ENCODE results near the gene NOL6. TPM values are rescaled to one million over a fixed set of nuclear protein-coding genes. Genes with fewer than 3 reads are reported as not detected.

Gene NOL6
- total and polyA plus RNA-seq, 2 of the 13 experiments (the other 11 are each of a cell fraction or from before 2014, with no cell fraction given) = 17.0 to 30.2 TPM

GRCh38 chr9:33425128-33425533 is 48.6 kb downstream of the NOL6 start (continued):
- TF ChIP-seq, protein P1, sequence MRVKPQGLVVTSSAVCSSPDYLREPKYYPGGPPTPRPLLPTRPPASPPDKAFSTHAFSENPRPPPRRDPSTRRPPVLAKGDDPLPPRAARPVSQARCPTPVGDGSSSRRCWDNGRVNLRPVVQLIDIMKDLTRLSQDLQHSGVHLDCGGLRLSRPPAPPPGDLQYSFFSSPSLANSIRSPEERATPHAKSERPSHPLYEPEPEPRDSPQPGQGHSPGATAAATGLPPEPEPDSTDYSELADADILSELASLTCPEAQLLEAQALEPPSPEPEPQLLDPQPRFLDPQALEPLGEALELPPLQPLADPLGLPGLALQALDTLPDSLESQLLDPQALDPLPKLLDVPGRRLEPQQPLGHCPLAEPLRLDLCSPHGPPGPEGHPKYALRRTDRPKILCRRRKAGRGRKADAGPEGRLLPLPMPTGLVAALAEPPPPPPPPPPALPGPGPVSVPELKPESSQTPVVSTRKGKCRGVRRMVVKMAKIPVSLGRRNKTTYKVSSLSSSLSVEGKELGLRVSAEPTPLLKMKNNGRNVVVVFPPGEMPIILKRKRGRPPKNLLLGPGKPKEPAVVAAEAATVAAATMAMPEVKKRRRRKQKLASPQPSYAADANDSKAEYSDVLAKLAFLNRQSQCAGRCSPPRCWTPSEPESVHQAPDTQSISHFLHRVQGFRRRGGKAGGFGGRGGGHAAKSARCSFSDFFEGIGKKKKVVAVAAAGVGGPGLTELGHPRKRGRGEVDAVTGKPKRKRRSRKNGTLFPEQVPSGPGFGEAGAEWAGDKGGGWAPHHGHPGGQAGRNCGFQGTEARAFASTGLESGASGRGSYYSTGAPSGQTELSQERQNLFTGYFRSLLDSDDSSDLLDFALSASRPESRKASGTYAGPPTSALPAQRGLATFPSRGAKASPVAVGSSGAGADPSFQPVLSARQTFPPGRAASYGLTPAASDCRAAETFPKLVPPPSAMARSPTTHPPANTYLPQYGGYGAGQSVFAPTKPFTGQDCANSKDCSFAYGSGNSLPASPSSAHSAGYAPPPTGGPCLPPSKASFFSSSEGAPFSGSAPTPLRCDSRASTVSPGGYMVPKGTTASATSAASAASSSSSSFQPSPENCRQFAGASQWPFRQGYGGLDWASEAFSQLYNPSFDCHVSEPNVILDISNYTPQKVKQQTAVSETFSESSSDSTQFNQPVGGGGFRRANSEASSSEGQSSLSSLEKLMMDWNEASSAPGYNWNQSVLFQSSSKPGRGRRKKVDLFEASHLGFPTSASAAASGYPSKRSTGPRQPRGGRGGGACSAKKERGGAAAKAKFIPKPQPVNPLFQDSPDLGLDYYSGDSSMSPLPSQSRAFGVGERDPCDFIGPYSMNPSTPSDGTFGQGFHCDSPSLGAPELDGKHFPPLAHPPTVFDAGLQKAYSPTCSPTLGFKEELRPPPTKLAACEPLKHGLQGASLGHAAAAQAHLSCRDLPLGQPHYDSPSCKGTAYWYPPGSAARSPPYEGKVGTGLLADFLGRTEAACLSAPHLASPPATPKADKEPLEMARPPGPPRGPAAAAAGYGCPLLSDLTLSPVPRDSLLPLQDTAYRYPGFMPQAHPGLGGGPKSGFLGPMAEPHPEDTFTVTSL (CRISPR knock-in tag; IDR thresholded peaks at IDR 0.05; ENCODE audit: borderline replicate concordance) = peak; percentile 52; the same call in 1 of the 2 replicates
- TF ChIP-seq PITX1 (CRISPR knock-in tag; IDR thresholded peaks at IDR 0.05) = no peak
- TF ChIP-seq RFXANK (CRISPR knock-in tag; IDR thresholded peaks at IDR 0.05) = no peak
- TF ChIP-seq ZNF503 (CRISPR knock-in tag; IDR thresholded peaks at IDR 0.05) = no peak
- TF ChIP-seq EED (CRISPR knock-in tag; IDR thresholded peaks at IDR 0.05) = no peak
- TF ChIP-seq ZNF841 (CRISPR knock-in tag; IDR thresholded peaks at IDR 0.05; ENCODE audit: borderline replicate concordance) = no peak
- no peak for TF ChIP-seq HNRNPL (IDR thresholded peaks at IDR 0.05; ENCODE audit: low read depth, low read length)
- TF ChIP-seq FOXC1 (CRISPR knock-in tag; IDR thresholded peaks at IDR 0.05; ENCODE audit: borderline replicate concordance) = no peak
- no peak for TF ChIP-seq ZNF598 (CRISPR knock-in tag; IDR thresholded peaks at IDR 0.05; ENCODE audit: borderline replicate concordance)
- TF ChIP-seq SRY (CRISPR knock-in tag; IDR thresholded peaks at IDR 0.05) = no peak
- TF ChIP-seq MTF2 (CRISPR knock-in tag; IDR thresholded peaks at IDR 0.05; ENCODE audit: borderline replicate concordance) = no peak
- TF ChIP-seq KLF15 (CRISPR knock-in tag; IDR thresholded peaks at IDR 0.05; ENCODE audit: borderline replicate concordance) = no peak
- no peak for TF ChIP-seq ZNF777 (CRISPR knock-in tag; IDR thresholded peaks at IDR 0.05)
- TF ChIP-seq ZNF879 (CRISPR knock-in tag; IDR thresholded peaks at IDR 0.05) = no peak
- TF ChIP-seq ZFP1 (CRISPR knock-in tag; IDR thresholded peaks at IDR 0.05) = no peak
- TF ChIP-seq TBX3 (IDR thresholded peaks at IDR 0.05; ENCODE audit: borderline replicate concordance) = peak; percentile 90
- TF ChIP-seq ZNF263 (CRISPR knock-in tag; IDR thresholded peaks at IDR 0.05) = no peak
- TF ChIP-seq, protein P2, sequence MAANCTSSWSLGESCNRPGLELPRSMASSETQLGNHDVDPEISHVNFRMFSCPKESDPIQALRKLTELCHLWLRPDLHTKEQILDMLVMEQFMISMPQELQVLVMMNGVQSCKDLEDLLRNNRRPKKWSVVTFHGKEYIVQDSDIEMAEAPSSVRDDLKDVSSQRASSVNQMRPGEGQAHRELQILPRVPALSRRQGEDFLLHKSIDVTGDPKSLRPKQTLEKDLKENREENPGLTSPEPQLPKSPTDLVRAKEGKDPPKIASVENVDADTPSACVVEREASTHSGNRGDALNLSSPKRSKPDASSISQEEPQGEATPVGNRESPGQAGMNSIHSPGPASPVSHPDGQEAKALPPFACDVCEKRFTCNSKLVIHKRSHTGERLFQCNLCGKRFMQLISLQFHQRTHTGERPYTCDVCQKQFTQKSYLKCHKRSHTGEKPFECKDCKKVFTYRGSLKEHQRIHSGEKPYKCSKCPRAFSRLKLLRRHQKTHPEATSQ (CRISPR knock-in tag; IDR thresholded peaks at IDR 0.05; ENCODE audit: borderline replicate concordance) = no peak
- no peak for TF ChIP-seq PRDM10 (CRISPR knock-in tag; IDR thresholded peaks at IDR 0.05; ENCODE audit: low read depth)

All from HepG2 (cell line).